Fibroblast of mammary gland (primary cell): ENCODE data around the gene NR2E1.

ENCODE experiments used
- DNase-seq: peaks from one replicate; pipeline ENCODE4 v3.0.0-alpha.2; 2010; ENCODE audit warnings: low read depth
- H3K4me3 ChIP-seq: 2 replicates; pipeline ENCODE4 v1.5.1; 2011; ENCODE audit warnings: low read depth, mild to moderate bottlenecking, low read length, moderate library complexity; ENCODE audit not compliant: control insufficient read depth
- CTCF ChIP-seq: conservative IDR thresholded peaks from 2 replicates; pipeline ENCODE4 v1.5.1; 2011; ENCODE audit warnings: low read depth, low read length, inconsistent platforms; ENCODE audit not compliant: control insufficient read depth, insufficient read depth

The NR2E1 gene

GRCh38 chr6:108195209-108195608, 29.4 kb downstream of the NR2E1 start:
- no peak overlapping the region for H3K4me3 ChIP-seq
- no peak for DNase-seq
- TF ChIP-seq CTCF = no peak

DNA sequence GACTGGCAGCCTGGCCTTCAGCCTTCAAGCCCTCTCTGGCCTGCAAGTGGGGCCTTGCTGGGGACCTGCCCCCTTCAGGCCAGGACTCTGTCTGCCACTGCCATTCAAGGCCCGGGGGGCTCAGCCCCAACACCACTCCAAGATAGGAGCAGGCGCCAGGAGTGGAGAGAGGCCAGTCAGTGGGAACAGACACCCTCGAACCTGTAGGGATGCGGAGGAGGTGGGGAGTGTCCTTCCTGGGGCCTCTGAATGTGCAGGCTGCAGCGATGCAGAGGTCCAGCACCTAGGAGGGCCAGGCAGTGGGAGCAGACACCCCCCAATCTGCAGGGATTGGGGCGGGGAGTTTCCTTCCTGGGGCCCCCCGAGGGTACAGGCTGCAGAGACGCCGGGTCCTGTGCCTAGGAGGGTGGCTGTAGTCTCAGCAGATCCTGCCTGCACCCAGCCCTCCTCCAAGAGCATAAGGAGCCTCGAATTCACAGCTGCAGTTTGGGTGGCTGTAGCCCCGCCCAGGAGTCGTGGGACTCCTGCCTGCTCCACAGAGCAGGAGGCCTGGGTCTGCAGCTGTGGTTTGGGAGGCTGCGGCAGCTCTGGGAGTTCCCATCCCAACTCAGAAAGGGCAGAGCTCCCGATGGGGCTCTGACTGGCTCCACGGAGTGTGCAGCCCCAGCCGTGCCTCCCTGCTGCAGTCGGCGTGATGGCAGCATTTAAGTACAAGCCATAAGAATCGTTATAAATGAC, 33.1 kb downstream of the NR2E1 start:
- H3K4me3 ChIP-seq = no peak overlapping the region
- no peak for TF ChIP-seq CTCF
- no peak for DNase-seq

GRCh38 chr6:108200186-108200585, 34.4 kb downstream of the NR2E1 start:
- no peak for TF ChIP-seq CTCF
- DNase-seq = no peak
- no peak overlapping the region for H3K4me3 ChIP-seq

GRCh38 chr6:108200631-108201030, 34.8 kb downstream of the NR2E1 start:
- no peak for TF ChIP-seq CTCF
- DNase-seq = peak; percentile 5
- H3K4me3 ChIP-seq = no peak overlapping the region

DNA sequence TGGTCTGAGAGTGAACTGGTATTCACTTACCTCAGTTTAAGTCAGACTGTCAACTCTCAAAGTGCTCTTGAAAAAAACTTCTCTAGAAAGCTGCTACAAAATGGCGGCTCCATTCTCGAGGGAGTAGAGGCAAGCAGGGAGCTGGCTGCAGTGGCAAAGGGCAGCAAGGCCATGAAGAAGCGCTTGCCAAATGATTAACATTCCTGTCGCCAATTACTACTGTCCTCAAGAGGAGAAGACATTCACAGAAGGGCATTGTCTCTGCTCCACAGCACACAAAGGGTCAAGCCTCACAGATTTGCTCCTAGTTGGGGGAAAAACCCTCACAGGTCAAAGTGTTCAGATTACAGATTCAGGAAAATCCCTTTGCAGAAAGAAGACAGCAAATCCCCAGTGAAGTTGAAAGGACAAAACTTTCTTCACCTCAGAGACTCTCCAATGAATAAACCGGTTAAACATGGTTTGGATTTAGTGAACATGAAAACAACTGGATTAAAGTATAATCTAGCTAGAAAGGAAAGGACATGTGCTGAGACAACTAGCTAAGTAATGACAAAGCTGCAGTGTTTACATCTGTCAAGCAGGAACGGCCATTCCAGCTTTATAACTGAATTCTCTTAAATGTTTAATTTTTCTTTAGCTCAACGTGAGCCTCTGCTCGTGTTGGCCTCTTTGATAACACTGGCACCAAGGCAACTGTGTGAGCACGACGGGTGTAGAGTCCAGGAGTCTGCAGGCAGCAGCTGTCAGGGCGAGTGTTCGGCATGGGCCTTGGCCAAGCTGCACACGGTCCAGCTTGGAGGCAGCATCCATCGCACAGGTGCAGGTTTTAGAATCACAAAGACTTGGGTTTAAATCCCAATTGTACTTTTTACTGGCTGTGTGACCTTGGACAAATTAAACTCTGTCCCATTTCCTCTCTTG, 37.6 kb downstream of the NR2E1 start:
- no peak overlapping the region for H3K4me3 ChIP-seq
- no peak for TF ChIP-seq CTCF
- DNase-seq = no peak

DNA sequence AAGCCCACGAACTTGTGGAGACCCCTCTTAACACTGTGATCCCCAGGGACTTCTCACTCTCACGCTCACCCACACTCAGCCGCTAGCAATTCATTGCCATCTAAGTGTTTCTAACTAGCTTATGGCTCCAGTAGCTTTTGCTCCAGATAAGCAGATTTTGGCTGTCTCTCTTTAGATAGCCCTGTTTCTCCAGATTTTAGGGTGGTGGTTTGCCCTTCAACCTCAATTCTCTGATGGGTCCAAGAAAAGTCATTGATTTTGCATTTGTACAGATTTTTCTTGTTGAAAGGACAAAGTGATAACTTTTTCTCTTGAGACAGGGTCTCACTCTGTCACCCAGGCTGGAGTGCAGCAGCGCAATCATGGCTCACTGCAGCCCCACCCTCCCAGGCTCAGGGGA, 41.2 kb downstream of the NR2E1 start:
- DNase-seq = no peak
- TF ChIP-seq CTCF = no peak
- no peak overlapping the region for H3K4me3 ChIP-seq
